Fibroblast of the aortic adventitia (primary cell): ENCODE measurements around the gene CNFN. TPM values are rescaled to one million over a fixed set of nuclear protein-coding genes. Genes with fewer than 3 reads are reported as not detected.

Experiments used
- DNase-seq: peaks from one replicate; pipeline ENCODE4 v3.0.0-alpha.2; 2010; ENCODE audit warnings: low read depth
- H3K4me3 ChIP-seq: 2 replicates; pipeline ENCODE4 v1.5.1; 2011; ENCODE audit warnings: low read depth, mild to moderate bottlenecking, control low read depth, low read length, moderate library complexity
- total RNA-seq: library from RNA; depleted of rRNA; stranded (reverse); fragments of >200 nt; gene quantifications from 2 replicates; pipeline ENCODE4 v1.2.3, GENCODE V29; 2012; ENCODE audit warnings: low replicate concordance
- TF ChIP-seq, protein P1 (sequence below): IDR thresholded peaks from 2 replicates; pipeline ENCODE4 v1.5.1; 2011; ENCODE audit warnings: mild to moderate bottlenecking, low read length, control low read depth, inconsistent platforms; ENCODE audit not compliant: insufficient read depth

The CNFN gene
- total RNA-seq, 1 donor: not detected

DNA sequence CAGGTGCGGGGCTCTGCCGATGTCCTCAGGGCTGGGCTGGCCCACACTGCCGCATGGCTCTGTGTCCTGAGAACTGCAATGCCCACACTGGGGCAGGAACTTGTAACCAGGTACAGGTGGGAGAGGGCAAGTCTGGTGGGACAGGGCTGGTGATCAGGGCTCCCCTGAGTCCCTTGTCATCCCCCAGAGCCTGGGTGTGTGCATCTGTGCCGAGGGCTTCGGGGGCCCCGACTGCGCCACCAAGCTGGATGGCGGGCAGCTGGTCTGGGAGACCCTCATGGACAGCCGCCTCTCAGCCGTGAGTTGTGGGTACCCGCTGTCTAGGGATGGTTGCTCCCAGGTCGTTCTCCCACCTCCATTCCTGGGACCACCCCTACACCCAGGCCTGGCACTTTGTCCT is 34.2 kb downstream of the CNFN start:
- no peak overlapping the region for H3K4me3 ChIP-seq
- DNase-seq: no peak
- TF ChIP-seq, protein P1, sequence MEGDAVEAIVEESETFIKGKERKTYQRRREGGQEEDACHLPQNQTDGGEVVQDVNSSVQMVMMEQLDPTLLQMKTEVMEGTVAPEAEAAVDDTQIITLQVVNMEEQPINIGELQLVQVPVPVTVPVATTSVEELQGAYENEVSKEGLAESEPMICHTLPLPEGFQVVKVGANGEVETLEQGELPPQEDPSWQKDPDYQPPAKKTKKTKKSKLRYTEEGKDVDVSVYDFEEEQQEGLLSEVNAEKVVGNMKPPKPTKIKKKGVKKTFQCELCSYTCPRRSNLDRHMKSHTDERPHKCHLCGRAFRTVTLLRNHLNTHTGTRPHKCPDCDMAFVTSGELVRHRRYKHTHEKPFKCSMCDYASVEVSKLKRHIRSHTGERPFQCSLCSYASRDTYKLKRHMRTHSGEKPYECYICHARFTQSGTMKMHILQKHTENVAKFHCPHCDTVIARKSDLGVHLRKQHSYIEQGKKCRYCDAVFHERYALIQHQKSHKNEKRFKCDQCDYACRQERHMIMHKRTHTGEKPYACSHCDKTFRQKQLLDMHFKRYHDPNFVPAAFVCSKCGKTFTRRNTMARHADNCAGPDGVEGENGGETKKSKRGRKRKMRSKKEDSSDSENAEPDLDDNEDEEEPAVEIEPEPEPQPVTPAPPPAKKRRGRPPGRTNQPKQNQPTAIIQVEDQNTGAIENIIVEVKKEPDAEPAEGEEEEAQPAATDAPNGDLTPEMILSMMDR: no peak

DNA sequence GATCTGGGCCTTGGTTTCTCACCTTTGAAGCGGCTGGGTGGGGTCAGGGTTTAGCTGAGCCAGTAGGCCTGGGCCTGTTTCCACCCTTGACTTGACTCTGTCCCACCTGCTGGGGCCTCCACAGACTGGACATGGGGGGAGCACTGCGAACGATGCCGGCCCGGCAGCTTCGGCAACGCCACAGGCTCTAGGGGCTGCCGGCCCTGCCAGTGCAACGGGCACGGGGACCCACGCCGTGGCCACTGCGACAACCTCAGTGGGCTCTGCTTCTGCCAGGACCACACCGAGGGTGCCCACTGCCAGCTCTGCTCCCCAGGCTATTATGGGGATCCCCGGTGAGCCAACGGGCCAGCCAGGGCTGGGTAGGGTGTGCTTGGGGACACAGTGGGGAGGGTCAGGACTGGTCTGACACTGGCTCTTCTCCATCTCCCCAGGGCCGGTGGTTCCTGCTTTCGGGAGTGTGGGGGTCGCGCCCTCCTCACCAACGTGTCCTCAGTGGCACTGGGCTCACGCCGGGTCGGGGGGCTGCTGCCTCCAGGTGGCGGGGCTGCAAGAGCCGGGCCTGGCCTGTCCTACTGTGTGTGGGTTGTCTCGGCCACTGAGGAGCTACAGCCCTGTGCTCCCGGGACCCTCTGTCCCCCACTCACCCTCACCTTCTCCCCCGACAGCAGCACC is 36.6 kb downstream of the CNFN start:
- TF ChIP-seq, protein P1: no peak
- H3K4me3 ChIP-seq: no peak overlapping the region
- DNase-seq: no peak

DNA sequence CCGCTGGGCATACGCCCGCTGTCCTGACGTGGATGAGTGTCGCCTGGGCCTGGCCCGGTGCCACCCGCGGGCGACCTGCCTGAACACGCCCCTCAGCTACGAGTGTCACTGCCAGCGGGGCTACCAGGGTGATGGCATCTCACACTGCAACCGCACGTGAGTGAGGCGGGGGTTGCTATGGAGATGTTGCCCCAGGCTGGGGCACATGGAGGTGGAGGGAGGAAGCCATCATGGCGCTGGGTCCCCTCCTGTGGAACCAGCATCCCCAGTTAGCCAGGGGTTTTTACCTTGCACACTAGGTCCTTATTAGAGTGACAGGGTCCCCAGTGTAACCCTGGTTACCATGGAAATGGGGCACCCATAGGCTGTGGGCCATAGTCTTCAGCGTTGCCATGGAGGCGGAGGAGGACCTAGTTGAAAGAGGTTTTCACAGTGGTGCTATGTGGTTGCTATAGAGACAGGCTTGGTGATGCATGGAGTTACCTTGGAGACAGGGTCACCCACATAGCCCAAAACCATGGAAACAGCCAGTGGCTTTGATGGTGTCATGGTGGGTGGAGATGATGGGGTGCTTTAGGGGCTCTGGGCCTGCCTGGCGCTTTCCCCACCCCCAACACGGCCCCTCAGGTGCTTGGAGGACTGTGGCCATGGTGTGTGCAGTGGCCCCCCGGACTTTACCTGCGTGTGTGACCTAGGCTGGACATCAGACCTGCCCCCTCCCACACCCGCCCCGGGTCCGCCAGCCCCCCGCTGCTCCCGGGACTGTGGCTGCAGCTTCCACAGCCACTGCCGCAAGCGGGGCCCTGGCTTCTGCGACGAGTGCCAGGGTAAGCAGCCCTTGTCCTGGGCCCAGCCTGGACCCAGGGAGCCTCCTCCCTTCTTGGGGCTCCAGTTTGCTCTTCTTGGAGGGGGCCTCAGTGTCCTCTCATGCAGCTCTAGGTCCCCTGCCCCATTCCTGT is 37.5 kb downstream of the CNFN start:
- TF ChIP-seq, protein P1: no peak
- no peak overlapping the region for H3K4me3 ChIP-seq
- no peak for DNase-seq

DNA sequence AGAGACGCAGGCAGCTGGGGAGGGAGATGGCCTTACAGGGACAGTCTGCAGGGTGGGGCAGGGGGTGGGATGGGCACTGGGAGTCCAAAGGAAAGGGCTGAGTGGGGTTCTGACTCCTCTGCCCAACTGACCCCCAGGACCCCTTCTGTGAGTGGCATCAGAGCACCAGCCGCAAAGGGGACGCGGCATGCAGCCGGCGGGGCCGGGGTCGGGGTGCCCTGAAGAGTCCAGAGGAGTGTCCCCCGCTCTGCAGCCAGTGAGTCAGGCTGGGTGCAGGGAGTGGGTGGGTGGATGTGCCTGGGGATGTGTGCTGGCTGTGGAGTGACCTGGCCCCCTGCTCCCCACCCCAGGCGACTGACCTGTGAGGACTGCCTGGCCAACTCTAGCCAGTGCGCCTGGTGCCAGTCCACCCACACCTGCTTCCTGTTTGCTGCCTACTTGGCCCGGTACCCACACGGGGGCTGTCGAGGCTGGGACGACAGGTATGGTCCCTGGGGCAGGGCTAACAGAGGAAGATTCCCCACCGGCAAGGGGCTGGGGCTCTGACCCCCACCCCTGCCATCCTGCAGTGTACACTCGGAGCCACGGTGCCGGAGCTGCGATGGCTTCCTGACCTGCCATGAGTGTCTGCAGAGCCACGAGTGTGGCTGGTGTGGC is 38.9 kb downstream of the CNFN start:
- no peak overlapping the region for H3K4me3 ChIP-seq
- no peak for DNase-seq
- TF ChIP-seq, protein P1: no peak

DNA sequence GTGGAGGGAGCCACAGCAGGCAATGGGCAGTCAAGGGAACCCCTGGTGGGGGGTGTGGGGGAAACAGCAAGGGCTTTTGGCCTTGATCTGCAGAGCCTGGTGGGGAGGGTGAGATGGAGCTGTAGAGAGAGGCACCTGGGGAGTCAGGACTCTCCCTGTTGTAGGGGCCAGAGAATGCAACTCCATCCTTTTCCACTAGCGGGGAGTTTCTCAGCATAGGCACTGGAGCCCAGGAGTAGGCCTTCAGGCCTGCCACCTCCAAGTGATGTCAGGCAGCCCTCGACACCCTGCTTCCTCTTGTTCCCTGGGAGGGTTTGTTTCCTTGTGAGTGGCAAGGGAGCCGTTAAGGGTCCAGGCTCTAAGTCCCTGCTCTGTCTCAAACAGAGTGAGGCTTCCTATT is 39.7 kb downstream of the CNFN start:
- TF ChIP-seq, protein P1: no peak
- H3K4me3 ChIP-seq: no peak overlapping the region
- DNase-seq: no peak

DNA sequence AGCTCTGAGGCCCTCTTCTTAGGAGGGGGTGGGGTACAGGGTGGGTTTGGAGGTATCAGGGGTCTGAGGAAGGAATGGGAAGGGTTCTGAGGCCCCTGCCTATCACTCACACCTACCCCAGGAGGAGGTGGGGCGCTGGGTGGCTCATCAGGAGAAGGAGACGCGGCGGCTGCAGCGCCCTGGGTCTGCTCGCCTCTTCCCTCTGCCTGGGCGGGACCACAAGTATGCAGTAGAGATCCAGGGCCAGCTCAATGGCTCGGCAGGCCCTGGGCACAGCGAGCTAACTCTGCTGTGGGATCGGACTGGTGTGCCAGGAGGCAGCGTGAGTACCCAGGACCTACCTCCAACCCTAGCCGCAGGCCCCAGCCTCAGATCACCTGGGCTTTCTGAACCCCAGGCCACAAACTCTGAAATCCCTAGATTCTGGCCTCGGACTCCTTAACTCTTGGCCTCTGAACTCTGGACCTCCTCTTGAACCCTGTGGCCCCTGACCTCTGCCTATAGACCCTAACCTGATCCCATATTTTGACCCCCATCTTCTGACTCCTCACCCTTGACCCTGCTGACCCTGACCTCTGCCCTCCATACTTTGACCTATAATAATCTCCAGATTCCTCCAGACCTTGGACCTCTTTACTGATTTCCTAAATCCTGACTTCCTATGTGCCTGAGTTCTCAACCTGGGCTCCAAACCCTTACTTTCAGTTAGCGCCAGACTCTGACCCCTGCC is 40.6 kb downstream of the CNFN start:
- no peak for DNase-seq
- TF ChIP-seq, protein P1: no peak

More for the DNA sequence above, 40.6 kb downstream of the CNFN start:
- no peak overlapping the region for H3K4me3 ChIP-seq
